Measurements from ENCODE around the gene CD96. TPM values are rescaled to one million over a fixed set of nuclear protein-coding genes. Genes with fewer than 3 reads are reported as not detected.

CD96 gene
- total RNA-seq, 1 experiment from 2014 or later: not detected

DNA sequence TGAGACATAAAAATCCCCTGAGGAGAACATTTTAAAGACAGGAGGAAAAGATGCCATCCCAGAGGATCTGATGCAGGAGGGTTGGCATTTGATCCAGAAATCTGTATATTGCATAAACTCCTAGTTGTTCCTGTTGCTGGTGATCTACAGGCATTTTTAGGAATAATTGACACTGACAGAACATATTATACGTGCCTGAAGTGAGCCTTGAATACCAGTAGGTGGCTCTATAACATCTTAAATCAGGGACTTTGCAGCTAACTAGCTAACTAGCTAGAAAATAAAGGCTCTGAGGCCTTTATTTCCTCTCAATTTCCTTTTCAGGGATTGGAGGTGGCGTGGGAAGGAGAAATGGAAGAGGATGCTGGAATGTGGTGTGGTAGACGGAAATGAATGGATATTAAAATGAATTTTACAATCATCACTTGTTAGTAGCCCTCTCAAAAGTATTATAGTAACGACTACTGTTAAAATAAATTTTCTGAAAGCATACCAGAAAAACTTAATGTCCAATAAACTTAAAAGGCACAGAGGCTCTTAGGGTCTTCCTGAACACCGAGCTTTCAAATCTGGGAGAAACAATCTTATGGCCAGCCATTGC, 127.0 kb downstream of the CD96 start:
- Mint-ChIP-seq H3K4me1 (peaks cover 5 to 14% of the 10 kb centered on the region in 2 experiments), H3K4me3 (no peak overlapping the region), H3K9me3 (peaks cover 4% of the 10 kb centered on the region in 2 experiments; a peak in 3 of 5 replicates), H3K36me3 (ENCODE audit: insufficient read depth in 1 of 3, low read depth in 3 of 3) (peaks cover 0 to under 1% (median 0%) of the 10 kb centered on the region in 3 experiments; a peak in 1 of 7 replicates), H3K27ac (no peak overlapping the region), H3K27me3 (ENCODE audit: low read depth) (peaks cover 15% of the 10 kb centered on the region)
- Histone ChIP-seq H3K9me3 (ENCODE audit: control insufficient read depth, low read depth, low read length) (no peaks in the 10 kb centered on the region), H3K27ac (ENCODE audit: insufficient read length, low read depth, low read length) (no peak overlapping the region), H2BK15ac (ENCODE audit: low read depth, low read length) (no peak overlapping the region), H3K27me3 (ENCODE audit: insufficient read depth, low read length) (no peaks in the 10 kb centered on the region), H3K79me1 (ENCODE audit: insufficient read depth, low read depth, low read length, poor library complexity, severe bottlenecking) (no peaks in the 10 kb centered on the region), H3K4me2 (ENCODE audit: insufficient read depth, insufficient read length, low read length) (no peak overlapping the region), H4K5ac (ENCODE audit: insufficient read length, low read depth, low read length) (no peak overlapping the region), H3K23me2 (ENCODE audit: insufficient read length, low read depth, low read length, poor library complexity, severe bottlenecking) (peaks cover under 1% of the 10 kb centered on the region), H2BK12ac (ENCODE audit: insufficient read length, low read depth, low read length) (no peak overlapping the region), H3K23ac (ENCODE audit: insufficient read length, low read depth, low read length) (no peak overlapping the region), H2BK5ac (ENCODE audit: insufficient read length, low read length) (no peak overlapping the region), H3K14ac (ENCODE audit: insufficient read depth, low read length) (no peak overlapping the region), H2AK5ac (ENCODE audit: insufficient read length, low read length) (no peak overlapping the region), H2BK120ac (ENCODE audit: low read depth, low read length, poor library complexity, severe bottlenecking) (no peak overlapping the region), H4K8ac (replicated peaks; ENCODE audit: insufficient read length, low read depth, low read length) (no peak overlapping the region), H3K79me2 (ENCODE audit: insufficient read depth, low read length) (no peaks in the 10 kb centered on the region), H2BK20ac (ENCODE audit: low read depth, low read length, poor library complexity, severe bottlenecking) (no peak overlapping the region), H3K18ac (ENCODE audit: insufficient read length, low read depth, low read length) (no peak overlapping the region), H3K56ac (ENCODE audit: insufficient read length, low read depth, low read length) (no peak overlapping the region), H4K20me1 (ENCODE audit: control insufficient read depth, insufficient read depth, insufficient read length) (no peaks in the 10 kb centered on the region), H3K4ac (ENCODE audit: low read depth, low read length) (no peak overlapping the region), H4K91ac (ENCODE audit: insufficient read length, low read depth, low read length) (no peak overlapping the region), H3K9ac (ENCODE audit: extremely low read depth, insufficient read length, low read length) (no peak overlapping the region), H3T11ph (ENCODE audit: low read length) (no peak overlapping the region), H3K4me1 (ENCODE audit: insufficient read depth, low read length) (no peaks in the 10 kb centered on the region), H2AFZ (ENCODE audit: low read length) (no peak overlapping the region)
- DNase-seq: no peak
- TF ChIP-seq, protein P1, sequence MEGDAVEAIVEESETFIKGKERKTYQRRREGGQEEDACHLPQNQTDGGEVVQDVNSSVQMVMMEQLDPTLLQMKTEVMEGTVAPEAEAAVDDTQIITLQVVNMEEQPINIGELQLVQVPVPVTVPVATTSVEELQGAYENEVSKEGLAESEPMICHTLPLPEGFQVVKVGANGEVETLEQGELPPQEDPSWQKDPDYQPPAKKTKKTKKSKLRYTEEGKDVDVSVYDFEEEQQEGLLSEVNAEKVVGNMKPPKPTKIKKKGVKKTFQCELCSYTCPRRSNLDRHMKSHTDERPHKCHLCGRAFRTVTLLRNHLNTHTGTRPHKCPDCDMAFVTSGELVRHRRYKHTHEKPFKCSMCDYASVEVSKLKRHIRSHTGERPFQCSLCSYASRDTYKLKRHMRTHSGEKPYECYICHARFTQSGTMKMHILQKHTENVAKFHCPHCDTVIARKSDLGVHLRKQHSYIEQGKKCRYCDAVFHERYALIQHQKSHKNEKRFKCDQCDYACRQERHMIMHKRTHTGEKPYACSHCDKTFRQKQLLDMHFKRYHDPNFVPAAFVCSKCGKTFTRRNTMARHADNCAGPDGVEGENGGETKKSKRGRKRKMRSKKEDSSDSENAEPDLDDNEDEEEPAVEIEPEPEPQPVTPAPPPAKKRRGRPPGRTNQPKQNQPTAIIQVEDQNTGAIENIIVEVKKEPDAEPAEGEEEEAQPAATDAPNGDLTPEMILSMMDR (conservative IDR thresholded peaks at IDR 0.05): peak; percentile 81
- no CpG with 5 or more reads among the region's 5 CpGs for WGBS (ENCODE audit: extremely low coverage, insufficient read length, low lambda C conversion rate)
